ENCODE measurements around the gene YJEFN3. TPM values are rescaled to one million over a fixed set of nuclear protein-coding genes. Genes with fewer than 3 reads are reported as not detected.

The YJEFN3 gene
- total and polyA plus RNA-seq, 5 experiments from 2014 or later, result 0.08 to 12.8 (median 5.8) TPM; not detected in 1

DNA sequence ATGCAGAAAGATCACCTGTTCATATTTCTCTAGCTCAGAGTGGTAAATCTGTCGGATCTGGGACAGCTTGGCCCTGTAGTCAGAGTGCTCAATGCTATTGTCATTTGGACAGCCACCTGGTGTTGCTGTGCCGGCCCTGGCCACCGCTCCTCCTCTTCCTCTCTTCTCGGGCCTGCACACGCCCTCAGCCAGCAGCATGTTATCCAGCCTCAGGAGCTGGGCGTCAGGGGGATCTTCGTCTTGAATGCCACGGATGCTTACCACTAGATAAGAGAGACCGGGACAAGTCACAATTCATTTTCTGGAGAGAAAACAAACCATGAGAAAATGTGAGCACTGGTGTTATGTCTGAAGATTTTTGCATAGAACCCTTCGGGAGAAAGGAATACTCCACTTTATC, 41.9 kb downstream of the YJEFN3 start:
- DNase-seq (no peak), ATAC-seq (no peak)
- H3K4me1 Mint-ChIP-seq, result peaks cover 0 to 10% (median 6%) of the 10 kb centered on the region in 4 donors
- H3K36me3 Mint-ChIP-seq, result peaks cover 0 to 32% (median 13%) of the 10 kb centered on the region in 3 donors
- no peaks in the 10 kb centered on the region for H3K9me3 Mint-ChIP-seq
- H3K27ac Mint-ChIP-seq, result peak overlapping the region in 2 of 10 donors; percentile 20 to 52
- POLR2A ChIA-PET, result interaction anchor here (0.5 to 1.2 kb wide), 3 partner anchors 14 to 21 kb away, joined by 3 to 5 read pairs (median 3); no protein-coding TSS in a partner anchor
- H3K27me3 Mint-ChIP-seq, result no peaks in the 10 kb centered on the region
- H3K4me3 Mint-ChIP-seq, result no peak overlapping the region

GRCh38 chr19:19571071-19571786, 42.5 kb downstream of the YJEFN3 start:
- H3K27ac Mint-ChIP-seq, result peak overlapping the region in 1 of 10 donors; percentile 56
- ATAC-seq, result no peak
- DNase-seq, result no peak
- peaks cover 0 to 12% (median 6%) of the 10 kb centered on the region in 4 donors for H3K4me1 Mint-ChIP-seq
- H3K27me3 Mint-ChIP-seq, result no peaks in the 10 kb centered on the region
- POLR2A ChIA-PET, result interaction anchor here (0.5 to 1.5 kb wide), 5 partner anchors 12 to 49 kb away, joined by 3 to 9 read pairs (median 5); no protein-coding TSS in a partner anchor
- H3K9me3 Mint-ChIP-seq, result no peaks in the 10 kb centered on the region
- H3K4me3 Mint-ChIP-seq, result no peak overlapping the region
- peaks cover 0 to 32% (median 12%) of the 10 kb centered on the region in 3 donors for H3K36me3 Mint-ChIP-seq

DNA sequence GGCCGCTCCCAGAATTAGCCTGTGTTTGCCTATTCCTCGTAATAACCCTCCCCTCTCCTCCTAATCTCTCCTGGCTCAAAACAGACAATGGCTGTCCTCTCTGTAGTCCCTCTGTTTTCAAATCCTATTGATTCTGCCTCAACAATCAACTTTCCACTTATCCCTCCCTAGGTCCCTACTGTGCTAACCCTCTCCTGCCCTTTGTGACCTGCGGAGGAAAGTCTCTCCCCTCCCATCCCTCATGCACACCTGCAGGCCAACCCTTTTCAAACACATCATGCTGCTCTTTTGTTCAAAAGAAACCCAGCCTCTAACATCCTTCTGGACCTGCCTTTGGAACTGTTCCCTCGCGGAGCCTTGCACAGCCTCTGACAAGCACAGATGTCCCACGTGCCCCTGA, 46.7 kb downstream of the YJEFN3 start:
- DNase-seq, result no peak
- Mint-ChIP-seq H3K27me3 (no peaks in the 10 kb centered on the region), H3K4me1 (peaks cover 0 to 21% (median 10%) of the 10 kb centered on the region in 4 donors), H3K36me3 (peaks cover 0 to 8% (median 4%) of the 10 kb centered on the region in 3 donors), H3K4me3 (no peak overlapping the region), H3K27ac (peak overlapping the region in 4 of 10 donors; percentile 13 to 82 (median 66)), H3K9me3 (no peaks in the 10 kb centered on the region)
- no peak for ATAC-seq
- POLR2A ChIA-PET, result no interaction called here

DNA sequence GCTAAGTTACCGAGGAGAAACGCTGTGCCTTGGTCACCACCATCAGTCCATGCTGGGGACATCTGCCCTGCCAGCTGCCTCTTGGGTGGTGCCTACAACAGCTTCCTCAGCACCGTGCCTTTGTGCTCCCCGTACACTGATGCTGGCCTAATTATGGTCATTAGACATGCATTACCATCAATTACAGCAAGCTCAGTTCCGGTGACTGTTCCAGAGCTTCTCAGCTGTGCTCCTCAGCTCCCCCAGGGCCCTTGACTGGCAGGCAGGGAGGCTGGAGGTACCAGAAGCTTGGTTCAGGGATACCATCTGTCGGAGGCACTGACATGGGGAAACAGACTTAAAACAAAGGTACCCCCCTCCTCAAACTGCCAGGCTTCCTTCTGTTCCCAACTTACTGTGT, 49.5 kb downstream of the YJEFN3 start:
- DNase-seq, result no peak
- Mint-ChIP-seq H3K27me3 (no peaks in the 10 kb centered on the region), H3K36me3 (peaks cover 0 to under 1% (median 0%) of the 10 kb centered on the region in 3 donors), H3K27ac (peak overlapping the region in 2 of 10 donors; percentile 21 to 75), H3K9me3 (no peaks in the 10 kb centered on the region), H3K4me1 (peaks cover 0 to 35% (median 22%) of the 10 kb centered on the region in 4 donors), H3K4me3 (no peak overlapping the region)
- no peak for ATAC-seq
- POLR2A ChIA-PET, result interaction anchor here (0.6 to 1.3 kb wide), 3 partner anchors 15 to 62 kb away, joined by 3 to 5 read pairs (median 3); partner anchors contain the start of gene NDUFA13

DNA sequence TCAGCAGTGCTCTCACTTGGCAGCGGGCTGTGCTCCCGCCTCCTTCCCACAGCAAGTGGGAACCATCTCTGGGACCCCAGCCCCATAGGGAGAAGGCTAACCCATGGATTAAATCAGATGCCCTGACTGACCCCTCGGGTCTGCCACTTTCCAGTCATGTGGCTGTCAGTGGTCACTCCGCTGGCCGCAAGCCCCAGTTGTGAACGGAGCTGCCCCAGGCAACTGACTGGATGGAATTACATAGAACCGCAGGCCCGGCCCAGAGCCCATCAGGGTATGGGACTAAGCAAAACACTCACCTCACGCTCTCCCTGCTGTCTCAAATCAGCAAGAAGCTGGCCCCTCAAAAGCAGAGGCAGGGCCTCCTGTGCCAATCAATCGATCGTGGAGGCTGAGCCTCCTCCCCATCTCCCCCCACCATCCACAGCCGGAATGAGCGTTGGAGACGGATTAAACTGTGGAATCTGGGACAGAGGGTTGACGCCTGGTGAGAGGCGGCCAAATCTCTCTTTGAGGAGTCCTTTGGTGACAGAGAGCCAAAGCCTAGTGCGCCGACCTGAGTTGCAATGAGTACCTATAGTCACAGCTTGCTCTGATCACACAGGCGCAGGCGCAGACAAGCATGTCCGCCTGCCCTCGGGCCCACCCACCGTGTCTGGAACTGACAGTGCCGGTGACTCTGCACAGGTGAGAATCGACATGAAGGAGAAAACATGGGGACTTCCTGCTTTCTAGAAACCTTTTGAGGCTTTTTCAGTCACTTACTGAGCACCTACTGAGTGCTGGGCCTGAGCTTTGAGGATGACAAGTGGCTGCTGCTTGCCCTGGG, 51.0 kb downstream of the YJEFN3 start:
- Mint-ChIP-seq H3K27ac (peak overlapping the region in 5 of 10 donors; percentile 53 to 67 (median 66)), H3K36me3 (peaks cover 0 to 5% (median 2%) of the 10 kb centered on the region in 3 donors), H3K9me3 (no peaks in the 10 kb centered on the region), H3K4me1 (peaks cover 0 to 35% (median 21%) of the 10 kb centered on the region in 4 donors), H3K4me3 (no peak overlapping the region), H3K27me3 (no peaks in the 10 kb centered on the region)
- DNase-seq (no peak), ATAC-seq (no peak)
- POLR2A ChIA-PET, result no interaction called here

DNA sequence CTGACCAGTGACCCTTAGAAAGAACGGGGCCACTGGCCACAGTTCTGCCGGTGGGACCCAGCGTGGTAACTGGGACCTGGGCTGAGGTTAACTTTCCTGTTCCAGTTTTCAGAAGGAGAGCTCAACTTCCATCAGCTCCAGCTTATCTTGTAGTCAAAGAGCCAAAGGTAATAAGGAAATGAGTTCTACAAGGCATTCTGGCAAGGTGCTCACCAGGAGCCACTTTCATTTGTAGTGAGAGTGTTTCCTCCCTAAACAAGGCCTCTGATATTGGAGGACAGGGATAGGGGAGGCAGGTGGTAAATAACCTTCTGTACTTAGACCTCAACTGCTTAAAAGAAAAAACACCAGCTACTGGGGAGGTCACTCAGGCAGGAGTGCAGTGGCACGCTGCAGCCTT, 51.7 kb downstream of the YJEFN3 start:
- H3K4me1 Mint-ChIP-seq, result peaks cover 0 to 32% (median 20%) of the 10 kb centered on the region in 4 donors
- no peak overlapping the region for H3K4me3 Mint-ChIP-seq
- POLR2A ChIA-PET, result no interaction called here
- DNase-seq, result no peak
- no peaks in the 10 kb centered on the region for H3K9me3 Mint-ChIP-seq
- no peak for ATAC-seq
- no peaks in the 10 kb centered on the region for H3K27me3 Mint-ChIP-seq
- peaks cover 0 to 7% (median 2%) of the 10 kb centered on the region in 3 donors for H3K36me3 Mint-ChIP-seq
- H3K27ac Mint-ChIP-seq, result peak overlapping the region in 5 of 10 donors; percentile 40 to 83 (median 63)

DNA sequence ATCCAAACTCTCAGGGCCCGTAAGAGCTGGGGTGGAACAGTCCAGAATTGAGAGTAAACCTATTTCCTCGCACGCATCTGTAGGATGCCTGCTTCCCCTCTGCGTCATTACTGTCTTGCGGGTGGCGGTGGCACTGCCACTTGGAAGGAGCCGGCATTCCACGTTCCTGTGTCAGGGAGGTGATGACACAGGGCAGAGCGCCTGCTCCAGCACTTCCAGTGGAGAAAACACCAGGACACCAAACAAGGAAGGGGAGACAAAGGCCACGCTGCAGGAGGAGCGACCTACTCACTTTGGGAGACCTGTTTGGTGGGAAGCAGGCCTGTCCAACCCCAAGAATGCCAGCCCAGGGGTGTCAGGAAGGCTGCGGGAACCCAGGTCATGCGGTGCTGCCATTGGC, 52.7 kb downstream of the YJEFN3 start:
- peaks cover 0 to 11% (median 2%) of the 10 kb centered on the region in 3 donors for H3K36me3 Mint-ChIP-seq
- POLR2A ChIA-PET, result interaction anchor here (1.1 to 1.7 kb wide), 2 partner anchors 10 to 28 kb away, joined by 3 to 5 read pairs; no protein-coding TSS in a partner anchor
- peak overlapping the region in 8 of 10 donors; percentile 20 to 87 (median 78) for H3K27ac Mint-ChIP-seq
- ATAC-seq, result no peak
- H3K9me3 Mint-ChIP-seq, result no peaks in the 10 kb centered on the region
- no peak overlapping the region for H3K4me3 Mint-ChIP-seq
- no peaks in the 10 kb centered on the region for H3K27me3 Mint-ChIP-seq
- peaks cover 0 to 28% (median 21%) of the 10 kb centered on the region in 4 donors for H3K4me1 Mint-ChIP-seq
- DNase-seq, result no peak

DNA sequence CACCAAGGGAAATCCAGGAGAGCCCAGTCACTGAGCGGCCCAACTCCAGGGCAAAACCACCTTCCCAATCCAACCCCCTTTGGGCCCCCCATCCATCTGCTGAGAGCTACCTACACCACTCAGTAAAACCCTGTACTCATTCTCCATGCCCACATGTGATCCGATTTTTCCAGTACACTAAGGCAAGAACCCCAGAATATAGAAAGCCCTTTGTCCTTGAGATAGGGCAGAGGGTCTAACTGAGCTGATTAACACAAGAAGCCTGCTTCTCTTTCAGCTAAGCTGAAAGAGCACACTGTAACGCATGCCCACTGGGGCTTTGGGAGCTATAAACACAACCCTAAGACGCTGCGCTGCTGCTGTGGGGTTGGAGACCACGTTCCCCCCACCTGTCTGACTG, 53.8 kb downstream of the YJEFN3 start:
- no peak overlapping the region for H3K4me3 Mint-ChIP-seq
- peak overlapping the region in 5 of 10 donors; percentile 1 to 87 (median 34) for H3K27ac Mint-ChIP-seq
- no peaks in the 10 kb centered on the region for H3K27me3 Mint-ChIP-seq
- H3K36me3 Mint-ChIP-seq, result peaks cover 0 to 11% (median 2%) of the 10 kb centered on the region in 3 donors
- peaks cover 0 to 28% (median 21%) of the 10 kb centered on the region in 4 donors for H3K4me1 Mint-ChIP-seq
- DNase-seq (no peak), ATAC-seq (no peak)
- H3K9me3 Mint-ChIP-seq, result no peaks in the 10 kb centered on the region
- POLR2A ChIA-PET, result interaction anchor here (1.1 to 1.7 kb wide), 4 partner anchors 9 to 27 kb away, joined by 3 to 9 read pairs (median 4); no protein-coding TSS in a partner anchor

DNA sequence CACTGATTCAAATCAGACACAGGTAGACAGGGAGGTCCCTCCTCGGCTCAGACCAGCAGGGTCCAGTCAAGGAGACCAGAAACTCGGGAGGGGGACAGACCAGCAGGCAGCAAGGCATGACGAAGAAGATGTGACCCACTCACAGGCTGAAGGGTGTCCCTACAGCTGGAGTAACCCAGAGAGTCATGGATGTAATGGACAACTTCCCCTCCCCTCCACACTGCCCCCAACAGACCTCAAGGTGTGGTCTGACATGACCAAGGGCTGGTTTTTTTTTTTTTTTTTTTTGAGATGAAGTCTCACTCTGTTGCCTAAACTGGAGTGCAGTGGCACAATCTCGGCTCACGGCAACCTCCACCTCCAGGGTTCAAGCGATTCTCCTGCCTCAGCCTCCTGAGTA, 55.6 kb downstream of the YJEFN3 start:
- H3K27me3 Mint-ChIP-seq, result no peaks in the 10 kb centered on the region
- DNase-seq (no peak), ATAC-seq (no peak)
- peaks cover 11 to 42% (median 30%) of the 10 kb centered on the region in 4 donors for H3K4me1 Mint-ChIP-seq
- POLR2A ChIA-PET, result interaction anchor here (0.8 to 1.6 kb wide), 3 partner anchors 14 to 49 kb away, joined by 3 to 6 read pairs (median 3); no protein-coding TSS in a partner anchor
- no peak overlapping the region for H3K4me3 Mint-ChIP-seq
- peaks cover 0 to 14% (median 2%) of the 10 kb centered on the region in 3 donors for H3K36me3 Mint-ChIP-seq
- no peaks in the 10 kb centered on the region for H3K9me3 Mint-ChIP-seq
- H3K27ac Mint-ChIP-seq, result peak overlapping the region in 1 of 10 donors; percentile 43

Other genes starting within 250 kb of the YJEFN3 start
- 10 to 100 TPM; 97.0 to 97.9 TPM for gene SUGP1, start 208.4 kb upstream of the YJEFN3 start, total RNA-seq
- 10 to 100 TPM; 24.7 to 42.2 (median 30.2) TPM for gene SUGP1, start 208.4 kb upstream of the YJEFN3 start, polyA plus RNA-seq
- gene MAU2, start 208.1 kb upstream of the YJEFN3 start, total RNA-seq, result 100 to 1,000 TPM; 162 to 172 TPM
- 10 to 100 TPM; 20.3 to 24.3 (median 20.6) TPM for gene MAU2, start 208.1 kb upstream of the YJEFN3 start, polyA plus RNA-seq
- 100 to 1,000 TPM; 101 to 107 TPM for gene GATAD2A, start 123.2 kb upstream of the YJEFN3 start, total RNA-seq
- gene GATAD2A, start 123.2 kb upstream of the YJEFN3 start, polyA plus RNA-seq, result 10 to 100 TPM; 14.5 to 35.1 (median 20.2) TPM
- 10 to 100 TPM in 1 of 2 experiments, 1 to 10 TPM in 1; 9.3 to 10.8 TPM for gene TSSK6, start 13.4 kb upstream of the YJEFN3 start, total RNA-seq
- gene TSSK6, start 13.4 kb upstream of the YJEFN3 start, polyA plus RNA-seq, result 1 to 10 TPM in 2 of 3 donors, under 1 TPM in 1; 0.59 to 3.7 (median 3.1) TPM
- gene NDUFA13, start 12.7 kb upstream of the YJEFN3 start, total RNA-seq, result 100 to 1,000 TPM; 177 to 180 TPM
- gene NDUFA13, start 12.7 kb upstream of the YJEFN3 start, polyA plus RNA-seq, result 100 to 1,000 TPM; 329 to 360 (median 338) TPM
- gene CILP2, start 9.4 kb downstream of the YJEFN3 start, total RNA-seq, result under 1 TPM; 0.31 to 0.41 TPM
- under 1 TPM in 2 of 3 donors, not detected in 1; 0.56 to 0.64 TPM for gene CILP2, start 9.4 kb downstream of the YJEFN3 start, polyA plus RNA-seq
- gene PBX4, start 89.8 kb downstream of the YJEFN3 start, total RNA-seq, result 10 to 100 TPM; 46.0 to 49.4 TPM
- gene PBX4, start 89.8 kb downstream of the YJEFN3 start, polyA plus RNA-seq, result 1 to 10 TPM; 2.6 to 6.9 (median 4.2) TPM
- gene LPAR2, start 99.3 kb downstream of the YJEFN3 start, total RNA-seq, result 10 to 100 TPM; 82.7 to 93.1 TPM
- gene LPAR2, start 99.3 kb downstream of the YJEFN3 start, polyA plus RNA-seq, result 10 to 100 TPM; 12.9 to 38.0 (median 16.7) TPM
- gene GMIP, start 114.7 kb downstream of the YJEFN3 start, total RNA-seq, result 100 to 1,000 TPM; 133 to 135 TPM
- gene GMIP, start 114.7 kb downstream of the YJEFN3 start, polyA plus RNA-seq, result 10 to 100 TPM; 40.6 to 72.4 (median 41.9) TPM
- gene ATP13A1, start 134.8 kb downstream of the YJEFN3 start, total RNA-seq, result 100 to 1,000 TPM; 155 to 158 TPM
- gene ATP13A1, start 134.8 kb downstream of the YJEFN3 start, polyA plus RNA-seq, result 10 to 100 TPM; 15.3 to 46.7 (median 20.7) TPM
- gene ZNF101, start 139.9 kb downstream of the YJEFN3 start, total RNA-seq, result 100 to 1,000 TPM; 252 to 269 TPM
- gene ZNF101, start 139.9 kb downstream of the YJEFN3 start, polyA plus RNA-seq, result 100 to 1,000 TPM in 2 of 3 donors, 10 to 100 TPM in 1; 99.7 to 144 (median 131) TPM
- 10 to 100 TPM; 39.8 TPM for gene ZNF14, start 204.2 kb downstream of the YJEFN3 start, total RNA-seq
- 10 to 100 TPM in 2 of 3 donors, 1 to 10 TPM in 1; 8.2 to 16.3 (median 11.4) TPM for gene ZNF14, start 204.2 kb downstream of the YJEFN3 start, polyA plus RNA-seq